Gastrocnemius medialis (tissue), 4 donors: ENCODE results near the gene FTSJ1.

Source experiments
- POLR2A ChIP-seq, 2 donors: fragments of 450-650 bp; IDR thresholded peaks; one replicate each; pipeline ENCODE4 v1.6.1; 2017; ENCODE audit warnings: antibody characterized with exemption in 2 of 2, mild to moderate bottlenecking in 2 of 2, moderate library complexity in 2 of 2
- TF ChIP-seq, protein P1 (sequence below), 5 experiments: fragments of 450-650 bp in 3 of 5; fragments of 200-600 bp in 2 of 5; sonication (generic) in 2 of 5; IDR thresholded peaks in 4 of 5; conservative IDR thresholded peaks in 1 of 5; 1 replicate in 4 of 5; 2 replicates in 1 of 5; pipeline ENCODE4 v1.5.1; 2016 to 2019; ENCODE audit warnings: antibody characterized with exemption in 5 of 5, mild to moderate bottlenecking in 3 of 5, moderate library complexity in 3 of 5

- TF ChIP-seq, protein P1, sequence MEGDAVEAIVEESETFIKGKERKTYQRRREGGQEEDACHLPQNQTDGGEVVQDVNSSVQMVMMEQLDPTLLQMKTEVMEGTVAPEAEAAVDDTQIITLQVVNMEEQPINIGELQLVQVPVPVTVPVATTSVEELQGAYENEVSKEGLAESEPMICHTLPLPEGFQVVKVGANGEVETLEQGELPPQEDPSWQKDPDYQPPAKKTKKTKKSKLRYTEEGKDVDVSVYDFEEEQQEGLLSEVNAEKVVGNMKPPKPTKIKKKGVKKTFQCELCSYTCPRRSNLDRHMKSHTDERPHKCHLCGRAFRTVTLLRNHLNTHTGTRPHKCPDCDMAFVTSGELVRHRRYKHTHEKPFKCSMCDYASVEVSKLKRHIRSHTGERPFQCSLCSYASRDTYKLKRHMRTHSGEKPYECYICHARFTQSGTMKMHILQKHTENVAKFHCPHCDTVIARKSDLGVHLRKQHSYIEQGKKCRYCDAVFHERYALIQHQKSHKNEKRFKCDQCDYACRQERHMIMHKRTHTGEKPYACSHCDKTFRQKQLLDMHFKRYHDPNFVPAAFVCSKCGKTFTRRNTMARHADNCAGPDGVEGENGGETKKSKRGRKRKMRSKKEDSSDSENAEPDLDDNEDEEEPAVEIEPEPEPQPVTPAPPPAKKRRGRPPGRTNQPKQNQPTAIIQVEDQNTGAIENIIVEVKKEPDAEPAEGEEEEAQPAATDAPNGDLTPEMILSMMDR (IDR thresholded peaks at IDR 0.05 in 4 of 5, conservative IDR thresholded peaks at IDR 0.05 in 1 of 5) = no peak
- TF ChIP-seq POLR2A (IDR thresholded peaks at IDR 0.05) = no peak
Observed at GRCh38 chrX:48474127-48474526, 1.9 kb upstream of the FTSJ1 start.
